Right lobe of liver (tissue), 4 donors: ENCODE measurements around the gene HS3ST1.

Source experiments
- CTCF ChIP-seq, 4 donors: fragments of 200-600 bp in 3 of 4; fragments of 450-650 bp in 1 of 4; IDR thresholded peaks; one replicate each; pipeline versions ENCODE4 v1.5.1 to v1.8.0; 2016 to 2022; ENCODE audit warnings: antibody characterized with exemption in 4 of 4, mild to moderate bottlenecking in 2 of 4
- POLR2A ChIP-seq: fragments of 450-650 bp; IDR thresholded peaks from one replicate; pipeline ENCODE4 v1.6.1; 2017; ENCODE audit warnings: antibody characterized with exemption, mild to moderate bottlenecking
- donor health status: DM: no; HTN: no; CAD: no.
- donor health status: DM: no; HTN: no; CAD: no.
- donor health status: DM: no; HTN: yes; CAD: no.

- TF ChIP-seq CTCF (IDR thresholded peaks at IDR 0.05) (no peak), POLR2A (no peak)
Observed at GRCh38 chr4:11408233-11408967, 20.3 kb downstream of the HS3ST1 start.
